ENCODE measurements around the gene PPM1M. TPM values are rescaled to one million over a fixed set of nuclear protein-coding genes. Genes with fewer than 3 reads are reported as not detected.

PPM1M gene
- total RNA-seq, 4 donors from 2014 or later = 2.0 to 8.4 (median 6.2) TPM

DNA sequence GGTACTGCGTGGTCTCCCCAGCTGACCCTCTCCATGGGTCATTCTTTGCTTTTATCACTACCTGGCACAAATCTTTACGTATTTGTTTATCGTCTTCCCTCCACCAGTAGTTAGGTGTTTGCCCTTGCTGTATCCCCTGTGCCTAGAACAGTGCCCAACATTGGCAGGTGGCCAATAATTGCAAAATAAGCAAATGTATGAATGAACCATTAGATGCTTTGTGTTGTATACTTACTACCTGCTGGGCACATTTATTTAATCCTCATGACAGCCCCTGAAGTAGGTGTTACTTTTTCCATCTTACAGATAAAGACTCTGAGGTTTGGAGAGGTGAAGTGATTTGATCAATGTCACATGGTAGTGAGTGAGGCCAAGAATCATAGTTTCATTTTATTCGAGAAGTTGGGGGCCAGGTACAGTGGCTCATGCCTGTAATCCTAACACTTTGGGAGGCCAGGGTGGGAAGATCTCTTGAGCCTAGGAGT lies 4.6 kb upstream of the PPM1M start:
- intact Hi-C loops (cut with DNase I; ENCODE audit: low total_unique reads) (no loop called here), in situ Hi-C loops (cut with MboI; ENCODE audit: low pct_ligation_motif_present in 1 of 4, low pct_unique_long_range_greater_than_20kb in 1 of 4, low sequenced_read_pairs in 3 of 4) (loop anchor here in 2 of 4 donors (25.0 kb wide), 1 partner anchor 96 kb away; no protein-coding TSS in a partner anchor)
- no peak for TF ChIP-seq EP300 (IDR thresholded peaks at IDR 0.05; ENCODE audit: low read depth)
- TF ChIP-seq POLR2A (IDR thresholded peaks at IDR 0.05) = no peak
- TF ChIP-seq POLR2AphosphoS5 (IDR thresholded peaks at IDR 0.05) = no peak
- TF ChIP-seq, protein P1, sequence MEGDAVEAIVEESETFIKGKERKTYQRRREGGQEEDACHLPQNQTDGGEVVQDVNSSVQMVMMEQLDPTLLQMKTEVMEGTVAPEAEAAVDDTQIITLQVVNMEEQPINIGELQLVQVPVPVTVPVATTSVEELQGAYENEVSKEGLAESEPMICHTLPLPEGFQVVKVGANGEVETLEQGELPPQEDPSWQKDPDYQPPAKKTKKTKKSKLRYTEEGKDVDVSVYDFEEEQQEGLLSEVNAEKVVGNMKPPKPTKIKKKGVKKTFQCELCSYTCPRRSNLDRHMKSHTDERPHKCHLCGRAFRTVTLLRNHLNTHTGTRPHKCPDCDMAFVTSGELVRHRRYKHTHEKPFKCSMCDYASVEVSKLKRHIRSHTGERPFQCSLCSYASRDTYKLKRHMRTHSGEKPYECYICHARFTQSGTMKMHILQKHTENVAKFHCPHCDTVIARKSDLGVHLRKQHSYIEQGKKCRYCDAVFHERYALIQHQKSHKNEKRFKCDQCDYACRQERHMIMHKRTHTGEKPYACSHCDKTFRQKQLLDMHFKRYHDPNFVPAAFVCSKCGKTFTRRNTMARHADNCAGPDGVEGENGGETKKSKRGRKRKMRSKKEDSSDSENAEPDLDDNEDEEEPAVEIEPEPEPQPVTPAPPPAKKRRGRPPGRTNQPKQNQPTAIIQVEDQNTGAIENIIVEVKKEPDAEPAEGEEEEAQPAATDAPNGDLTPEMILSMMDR (IDR thresholded peaks at IDR 0.05) = no peak
- peaks cover 21 to 48% (median 38%) of the 10 kb centered on the region in 4 donors for H3K4me1 ChIP-seq
- no peak overlapping the region for H3K4me3 ChIP-seq
- H3K36me3 ChIP-seq = no peaks in the 10 kb centered on the region
- no peak for DNase-seq
- WGBS, 2 donors (ENCODE audit: low coverage in 1 of 2) = 89 to 94% methylated on average over 4 of the region's 4 CpGs
- H3K27ac ChIP-seq = peak overlapping the region; percentile 86 to 96 (median 94)
- no peaks in the 10 kb centered on the region for H3K9me3 ChIP-seq
- H3K27me3 ChIP-seq = no peaks in the 10 kb centered on the region

DNA sequence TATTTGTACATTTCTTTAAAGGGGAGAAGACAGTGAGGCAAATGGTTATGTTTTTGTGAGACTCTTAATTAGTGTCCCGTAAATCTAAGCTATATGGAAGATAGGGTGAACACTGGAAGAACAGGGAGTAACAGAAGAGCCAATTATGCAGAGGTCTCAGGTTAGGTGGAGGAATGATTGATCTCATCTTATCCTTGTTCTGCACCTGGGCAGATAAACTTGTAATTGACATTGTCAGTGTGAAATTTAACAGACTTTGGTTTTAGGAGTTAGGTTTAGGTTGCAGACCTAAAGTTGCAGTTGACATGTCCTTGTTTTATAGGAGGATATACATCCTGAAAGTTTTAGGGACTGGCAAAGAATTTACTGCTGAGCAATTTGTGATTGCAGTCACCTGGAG lies 3.5 kb upstream of the PPM1M start:
- WGBS, 2 donors (ENCODE audit: low coverage in 1 of 2) = 83 to 88% methylated on average over 1 of the region's 1 CpG

GRCh38 chr3:52243791-52244628 lies 1.5 kb upstream of the PPM1M start:
- DNase-seq = peak; percentile 34
- H3K4me3 ChIP-seq = no peak overlapping the region
- in situ Hi-C loops (cut with MboI; ENCODE audit: low pct_ligation_motif_present in 1 of 4, low pct_unique_long_range_greater_than_20kb in 1 of 4, low sequenced_read_pairs in 3 of 4) = loop anchor here in 2 of 4 donors (25.0 kb wide), 1 partner anchor 93 kb away; no protein-coding TSS in a partner anchor
- TF ChIP-seq EP300 (IDR thresholded peaks at IDR 0.05; ENCODE audit: low read depth) = no peak
- no peak for TF ChIP-seq POLR2AphosphoS5 (IDR thresholded peaks at IDR 0.05)
- TF ChIP-seq, protein P1 (IDR thresholded peaks at IDR 0.05) = no peak
- no peak for TF ChIP-seq POLR2A (IDR thresholded peaks at IDR 0.05)
- intact Hi-C loops (cut with DNase I; ENCODE audit: low total_unique reads) = no loop called here
- H3K4me1 ChIP-seq = peaks cover 9 to 31% (median 21%) of the 10 kb centered on the region in 4 donors
- no peaks in the 10 kb centered on the region for H3K9me3 ChIP-seq
- WGBS, 2 donors (ENCODE audit: low coverage in 1 of 2) = 62% methylated on average over 9 of the region's 9 CpGs; no CpG with 5 or more reads in 1 of the 2 donors
- H3K27me3 ChIP-seq = no peaks in the 10 kb centered on the region
- H3K36me3 ChIP-seq = no peaks in the 10 kb centered on the region
- peak overlapping the region; percentile 83 to 92 (median 85) for H3K27ac ChIP-seq

More for the DNA sequence above, 3.5 kb upstream of the PPM1M start:
- no peaks in the 10 kb centered on the region for H3K27me3 ChIP-seq
- no peak overlapping the region for H3K27ac ChIP-seq
- H3K4me1 ChIP-seq = peaks cover 19 to 44% (median 35%) of the 10 kb centered on the region in 4 donors
- in situ Hi-C loops (cut with MboI; ENCODE audit: low pct_ligation_motif_present in 1 of 4, low pct_unique_long_range_greater_than_20kb in 1 of 4, low sequenced_read_pairs in 3 of 4) (loop anchor here in 2 of 4 donors (25.0 kb wide), 1 partner anchor 95 kb away; no protein-coding TSS in a partner anchor), intact Hi-C loops (cut with DNase I; ENCODE audit: low total_unique reads) (no loop called here)
- DNase-seq = no peak
- H3K36me3 ChIP-seq = no peaks in the 10 kb centered on the region
- H3K9me3 ChIP-seq = no peaks in the 10 kb centered on the region
- TF ChIP-seq EP300 (IDR thresholded peaks at IDR 0.05; ENCODE audit: low read depth) (no peak), POLR2AphosphoS5 (IDR thresholded peaks at IDR 0.05) (no peak), POLR2A (IDR thresholded peaks at IDR 0.05) (no peak)
- TF ChIP-seq, protein P1 (IDR thresholded peaks at IDR 0.05) = no peak
- H3K4me3 ChIP-seq = no peak overlapping the region

GRCh38 chr3:52246264-52246620 lies 683 bp downstream of the PPM1M start:
- WGBS, 2 donors (ENCODE audit: low coverage in 1 of 2) = 27% methylated on average over 8 of the region's 8 CpGs; no CpG with 5 or more reads in 1 of the 2 donors
- H3K27me3 ChIP-seq = no peaks in the 10 kb centered on the region
- in situ Hi-C loops (cut with MboI; ENCODE audit: low pct_ligation_motif_present in 1 of 4, low pct_unique_long_range_greater_than_20kb in 1 of 4, low sequenced_read_pairs in 3 of 4) = loop anchor here in 2 of 4 donors (25.0 kb wide), 1 partner anchor 91 kb away; no protein-coding TSS in a partner anchor
- DNase-seq = no peak
- peaks cover 0 to 23% (median 9%) of the 10 kb centered on the region in 4 donors for H3K4me1 ChIP-seq
- H3K4me3 ChIP-seq = peak overlapping the region; percentile 33 to 62 (median 50)
- intact Hi-C loops (cut with DNase I; ENCODE audit: low total_unique reads) = no loop called here
- H3K36me3 ChIP-seq = no peaks in the 10 kb centered on the region
- H3K9me3 ChIP-seq = no peaks in the 10 kb centered on the region
- no peak for TF ChIP-seq POLR2A (IDR thresholded peaks at IDR 0.05)
- TF ChIP-seq, protein P1 (IDR thresholded peaks at IDR 0.05) = no peak
- no peak for TF ChIP-seq EP300 (IDR thresholded peaks at IDR 0.05; ENCODE audit: low read depth)
- TF ChIP-seq POLR2AphosphoS5 (IDR thresholded peaks at IDR 0.05) = no peak
- H3K27ac ChIP-seq = peak overlapping the region; percentile 83 to 92 (median 85)

Data from transverse colon (tissue), 4 donors.